ENCODE results near the gene AMH.
A peak's percentile ranks its signal among the peaks of the same experiment; 100 is the strongest.

The AMH gene

GRCh38 chr19:2288818-2289713 lies 39.9 kb downstream of the AMH start:
- no peak for DNase-seq

- DNase-seq = peak; percentile 88
Observed at GRCh38 chr19:2289714-2290435, 40.8 kb downstream of the AMH start.

GRCh38 chr19:2290441-2291184 lies 41.5 kb downstream of the AMH start:
- no peak for DNase-seq

DNA sequence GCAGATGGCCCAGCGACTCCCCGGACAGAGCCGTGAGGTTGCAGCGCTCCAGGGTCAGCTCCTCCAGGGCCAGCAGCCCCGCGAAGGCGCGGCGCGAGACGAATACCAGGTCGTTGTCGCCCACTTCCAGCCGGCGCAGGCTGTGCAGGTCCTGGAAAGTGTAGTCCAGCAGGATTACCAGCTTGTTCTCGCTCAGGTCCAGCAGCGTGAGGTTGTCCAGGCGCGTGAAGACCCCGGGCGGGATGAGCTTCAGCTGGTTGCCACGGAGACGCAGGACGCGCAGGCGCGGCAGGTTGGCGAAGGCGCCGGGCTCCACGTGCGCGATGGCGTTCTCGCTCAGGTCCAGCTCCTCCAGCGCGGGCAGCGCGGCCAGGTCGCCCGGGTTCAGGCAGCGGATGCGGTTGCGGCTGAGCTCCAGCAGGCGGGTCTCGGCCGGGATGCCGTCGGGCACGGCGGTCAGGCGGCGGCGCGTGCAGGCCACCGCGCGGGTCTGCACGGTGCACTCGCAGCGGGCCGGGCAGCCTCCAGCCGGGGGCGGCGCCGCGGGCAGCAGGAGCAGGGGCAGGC lies 42.1 kb downstream of the AMH start:
- DNase-seq = no peak

- no peak for DNase-seq
Observed at GRCh38 chr19:2294687-2295335, 45.7 kb downstream of the AMH start.

DNA sequence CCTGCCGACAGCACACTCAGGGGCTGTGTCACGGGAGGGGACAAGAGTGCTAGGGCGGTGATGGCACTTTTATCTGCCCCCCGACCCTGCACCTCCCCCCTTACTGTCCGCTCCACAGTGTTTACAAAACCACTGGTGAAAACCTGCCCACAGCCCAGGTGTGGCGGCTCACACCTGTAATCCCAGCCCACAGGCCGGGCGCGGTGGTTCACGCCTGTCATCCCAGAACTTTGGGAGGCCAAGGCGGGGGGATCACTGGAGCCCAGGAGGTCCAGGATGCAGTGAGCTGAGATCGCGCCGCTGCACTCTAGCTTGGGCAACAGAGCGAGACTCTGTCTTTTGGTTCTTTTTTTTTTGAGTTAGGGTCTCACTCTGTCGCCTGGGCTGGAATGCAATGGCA lies 47.0 kb downstream of the AMH start:
- no peak for DNase-seq

DNA sequence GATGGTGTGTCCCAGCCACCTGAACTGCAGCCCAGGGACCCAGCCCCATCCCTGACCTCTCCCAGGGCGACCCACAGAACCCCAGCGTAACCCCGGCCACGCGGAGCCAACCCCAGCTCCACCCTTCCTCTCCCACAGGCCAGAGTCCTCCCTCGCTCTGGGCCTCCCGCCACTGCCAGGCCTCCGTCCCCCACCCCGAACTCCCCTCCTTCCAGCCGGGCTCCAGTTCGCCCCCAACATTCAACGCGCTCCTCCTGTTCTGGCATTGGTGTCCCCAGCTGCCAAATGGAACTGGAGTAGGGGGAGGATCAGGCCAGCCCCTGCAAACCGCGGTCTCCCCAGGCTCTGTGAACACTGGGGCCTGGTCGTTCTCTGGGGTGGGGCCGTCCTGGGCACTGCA lies 51.4 kb downstream of the AMH start:
- DNase-seq = no peak
